Mesothelial cell of epicardium (in vitro differentiated cells): Measurements from ENCODE around the gene PANK2. TPM values are rescaled to one million over a fixed set of nuclear protein-coding genes. Genes with fewer than 3 reads are reported as not detected.

Experiments
- DNase-seq, 2 experiments: peaks; one replicate each; pipeline ENCODE4 v3.0.0; 2021; ENCODE audit warnings: low spot score in 2 of 2; ENCODE audit not compliant: unreplicated experiment in 2 of 2
- H3K27ac Mint-ChIP-seq: 2 replicates; pipeline ENCODE4 v1.8.0; 2021; ENCODE audit warnings: mixed read lengths
- H3K27me3 Mint-ChIP-seq: 2 replicates; pipeline ENCODE4 v1.8.0; 2021; ENCODE audit warnings: low read depth, mixed read lengths
- H3K36me3 Mint-ChIP-seq: 2 replicates; pipeline ENCODE4 v1.8.0; 2021; ENCODE audit warnings: mixed read lengths
- H3K4me1 Mint-ChIP-seq: 2 replicates; pipeline ENCODE4 v1.8.0; 2021; ENCODE audit warnings: mixed read lengths
- H3K4me3 Mint-ChIP-seq: 2 replicates; pipeline ENCODE4 v1.8.0; 2021; ENCODE audit warnings: mild to moderate bottlenecking, moderate library complexity, mixed read lengths
- H3K9me3 Mint-ChIP-seq: 2 replicates; pipeline ENCODE4 v1.8.0; 2021; ENCODE audit warnings: mixed read lengths
- total RNA-seq: library from RNA; stranded (reverse); gene quantifications from 3 replicates; pipeline ENCODE4 v1.2.1, GENCODE V29; 2021
- TF ChIP-seq, protein P1 (sequence below): fragments of 200-600 bp; sonication (generic); IDR thresholded peaks from one replicate; pipeline ENCODE4 v1.5.0; 2021; ENCODE audit warnings: antibody characterized with exemption; ENCODE audit not compliant: unreplicated experiment

PANK2 gene
- total RNA-seq, 1 donor from 2014 or later: 52.5 TPM

GRCh38 chr20:3871550-3872265, 17.5 kb upstream of the PANK2 start:
- Mint-ChIP-seq H3K27me3 (no peaks in the 10 kb centered on the region), H3K27ac (peak overlapping the region; percentile 21), H3K4me3 (no peak overlapping the region), H3K36me3 (peaks cover 32% of the 10 kb centered on the region), H3K4me1 (peaks cover 8% of the 10 kb centered on the region), H3K9me3 (no peaks in the 10 kb centered on the region)
- DNase-seq: no peak
- TF ChIP-seq, protein P1, sequence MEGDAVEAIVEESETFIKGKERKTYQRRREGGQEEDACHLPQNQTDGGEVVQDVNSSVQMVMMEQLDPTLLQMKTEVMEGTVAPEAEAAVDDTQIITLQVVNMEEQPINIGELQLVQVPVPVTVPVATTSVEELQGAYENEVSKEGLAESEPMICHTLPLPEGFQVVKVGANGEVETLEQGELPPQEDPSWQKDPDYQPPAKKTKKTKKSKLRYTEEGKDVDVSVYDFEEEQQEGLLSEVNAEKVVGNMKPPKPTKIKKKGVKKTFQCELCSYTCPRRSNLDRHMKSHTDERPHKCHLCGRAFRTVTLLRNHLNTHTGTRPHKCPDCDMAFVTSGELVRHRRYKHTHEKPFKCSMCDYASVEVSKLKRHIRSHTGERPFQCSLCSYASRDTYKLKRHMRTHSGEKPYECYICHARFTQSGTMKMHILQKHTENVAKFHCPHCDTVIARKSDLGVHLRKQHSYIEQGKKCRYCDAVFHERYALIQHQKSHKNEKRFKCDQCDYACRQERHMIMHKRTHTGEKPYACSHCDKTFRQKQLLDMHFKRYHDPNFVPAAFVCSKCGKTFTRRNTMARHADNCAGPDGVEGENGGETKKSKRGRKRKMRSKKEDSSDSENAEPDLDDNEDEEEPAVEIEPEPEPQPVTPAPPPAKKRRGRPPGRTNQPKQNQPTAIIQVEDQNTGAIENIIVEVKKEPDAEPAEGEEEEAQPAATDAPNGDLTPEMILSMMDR: no peak

- TF ChIP-seq, protein P1: no peak
- DNase-seq: no peak
- Mint-ChIP-seq H3K4me3 (no peak overlapping the region), H3K4me1 (peaks cover 8% of the 10 kb centered on the region), H3K36me3 (peaks cover 30% of the 10 kb centered on the region), H3K9me3 (no peaks in the 10 kb centered on the region), H3K27ac (no peak overlapping the region), H3K27me3 (no peaks in the 10 kb centered on the region)
Observed at GRCh38 chr20:3873507-3873906, 15.7 kb upstream of the PANK2 start.

DNA sequence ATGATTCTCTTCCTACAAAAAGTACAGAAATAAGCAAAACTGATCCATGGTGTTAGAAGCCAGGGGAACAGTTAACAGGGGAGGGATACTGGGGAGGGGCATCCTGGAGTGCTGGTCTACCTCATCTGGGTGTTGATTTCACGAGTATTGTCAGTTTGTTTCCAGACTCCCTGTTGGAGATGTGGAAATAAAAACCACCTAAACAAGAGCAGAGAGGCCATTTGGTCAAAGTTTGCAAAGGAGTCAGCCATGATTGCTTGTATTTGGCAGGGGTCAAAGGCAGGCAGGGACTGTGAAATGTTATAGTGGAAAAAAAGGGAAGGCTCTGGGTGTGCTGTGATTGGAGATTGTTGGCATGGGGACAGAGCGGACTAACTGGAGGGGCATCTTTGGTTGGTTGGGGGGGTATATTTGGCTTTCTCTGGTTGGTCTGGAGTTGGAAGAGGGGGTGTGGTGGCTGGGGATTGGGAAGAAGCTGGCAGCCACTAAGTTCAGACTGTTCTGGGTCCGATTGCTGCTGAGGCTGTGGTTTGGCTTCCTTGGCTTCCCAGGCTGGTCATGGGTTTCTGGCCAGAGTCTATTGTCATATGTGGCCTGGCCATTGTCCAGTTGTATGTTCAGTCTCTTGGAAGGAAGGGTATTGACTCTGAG, 14.9 kb upstream of the PANK2 start:
- H3K27ac Mint-ChIP-seq: peak overlapping the region; percentile 14

GRCh38 chr20:3875378-3875974, 13.7 kb upstream of the PANK2 start:
- no peak for DNase-seq
- H3K27ac Mint-ChIP-seq: peak overlapping the region; percentile 85
- H3K4me3 Mint-ChIP-seq: no peak overlapping the region
- H3K27me3 Mint-ChIP-seq: no peaks in the 10 kb centered on the region
- H3K36me3 Mint-ChIP-seq: peaks cover 35% of the 10 kb centered on the region
- TF ChIP-seq, protein P1: no peak
- H3K9me3 Mint-ChIP-seq: no peaks in the 10 kb centered on the region
- H3K4me1 Mint-ChIP-seq: peaks cover 8% of the 10 kb centered on the region

More for the DNA sequence above, 14.9 kb upstream of the PANK2 start:
- Mint-ChIP-seq H3K4me1 (peaks cover 8% of the 10 kb centered on the region), H3K27me3 (no peaks in the 10 kb centered on the region), H3K36me3 (peaks cover 33% of the 10 kb centered on the region), H3K4me3 (no peak overlapping the region), H3K9me3 (no peaks in the 10 kb centered on the region)
- TF ChIP-seq, protein P1: no peak
- DNase-seq: no peak

DNA sequence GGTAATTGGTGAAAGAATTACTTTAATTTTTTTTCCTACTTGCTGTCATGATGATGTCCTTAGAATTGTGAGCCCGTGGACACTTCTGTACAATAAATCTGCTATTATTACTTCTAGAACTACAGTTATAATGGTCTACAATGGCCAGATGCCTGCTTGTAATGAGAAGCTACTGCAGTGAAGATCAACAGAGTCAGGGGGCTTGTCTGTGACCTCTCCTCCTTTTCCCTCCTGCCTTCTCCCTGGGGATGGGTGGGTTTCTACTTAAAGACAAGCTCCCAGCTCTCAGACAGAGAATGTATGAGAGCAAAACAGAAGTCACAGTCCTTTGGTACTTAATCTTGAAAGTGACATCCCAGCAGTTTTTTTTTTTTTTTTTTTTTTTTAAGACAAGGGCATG, 13.2 kb upstream of the PANK2 start:
- H3K27me3 Mint-ChIP-seq: no peaks in the 10 kb centered on the region
- no peak for DNase-seq
- H3K36me3 Mint-ChIP-seq: peaks cover 32% of the 10 kb centered on the region
- H3K4me1 Mint-ChIP-seq: peaks cover 8% of the 10 kb centered on the region
- H3K4me3 Mint-ChIP-seq: no peak overlapping the region
- H3K27ac Mint-ChIP-seq: peak overlapping the region; percentile 85
- TF ChIP-seq, protein P1: no peak
- no peaks in the 10 kb centered on the region for H3K9me3 Mint-ChIP-seq
